ENCODE data around the gene RAP1A.

DNA sequence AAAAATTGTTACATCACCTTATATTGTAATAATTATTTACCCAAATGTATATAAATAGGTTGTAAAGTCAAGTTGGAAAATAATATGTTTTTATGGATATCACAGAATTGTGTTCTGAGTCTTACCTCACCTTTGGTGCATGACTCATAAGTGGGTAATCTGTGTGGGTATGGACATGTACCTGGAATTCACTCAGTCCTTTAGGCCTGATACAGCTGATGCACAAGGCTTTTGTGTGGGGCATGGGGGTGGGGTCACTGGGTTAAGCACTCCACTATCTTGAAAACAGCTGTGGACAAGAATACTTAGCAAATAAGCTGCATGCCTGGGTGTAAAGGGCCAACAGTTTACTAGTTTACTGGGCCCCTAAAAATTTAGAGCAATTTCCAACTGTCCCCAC, 85.2 kb downstream of the RAP1A start:
- TF ChIP-seq, protein P1, sequence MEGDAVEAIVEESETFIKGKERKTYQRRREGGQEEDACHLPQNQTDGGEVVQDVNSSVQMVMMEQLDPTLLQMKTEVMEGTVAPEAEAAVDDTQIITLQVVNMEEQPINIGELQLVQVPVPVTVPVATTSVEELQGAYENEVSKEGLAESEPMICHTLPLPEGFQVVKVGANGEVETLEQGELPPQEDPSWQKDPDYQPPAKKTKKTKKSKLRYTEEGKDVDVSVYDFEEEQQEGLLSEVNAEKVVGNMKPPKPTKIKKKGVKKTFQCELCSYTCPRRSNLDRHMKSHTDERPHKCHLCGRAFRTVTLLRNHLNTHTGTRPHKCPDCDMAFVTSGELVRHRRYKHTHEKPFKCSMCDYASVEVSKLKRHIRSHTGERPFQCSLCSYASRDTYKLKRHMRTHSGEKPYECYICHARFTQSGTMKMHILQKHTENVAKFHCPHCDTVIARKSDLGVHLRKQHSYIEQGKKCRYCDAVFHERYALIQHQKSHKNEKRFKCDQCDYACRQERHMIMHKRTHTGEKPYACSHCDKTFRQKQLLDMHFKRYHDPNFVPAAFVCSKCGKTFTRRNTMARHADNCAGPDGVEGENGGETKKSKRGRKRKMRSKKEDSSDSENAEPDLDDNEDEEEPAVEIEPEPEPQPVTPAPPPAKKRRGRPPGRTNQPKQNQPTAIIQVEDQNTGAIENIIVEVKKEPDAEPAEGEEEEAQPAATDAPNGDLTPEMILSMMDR (IDR thresholded peaks at IDR 0.05), result no peak
- no peak for TF ChIP-seq POLR2A (IDR thresholded peaks at IDR 0.05; ENCODE audit: low read depth)
- no peak for TF ChIP-seq POLR2AphosphoS5 (IDR thresholded peaks at IDR 0.05)

All from esophagus muscularis mucosa (tissue), 3 donors.